D341Med (cell line): Measurements from ENCODE around the gene IL1RAPL2.
"Not testable (repeated sequence)": the region's sequence is repeated elsewhere in the genome, so short reads cannot be mapped to it uniquely, and the experiment has no call there.

Source experiments
- DNase-seq: peaks from one replicate; pipeline ENCODE4 v3.0.0; 2012; ENCODE audit warnings: low spot score

Gene IL1RAPL2

GRCh38 chrX:105173071-105173470, 607.1 kb downstream of the IL1RAPL2 start:
- no peak for DNase-seq

GRCh38 chrX:105179644-105180043, 613.6 kb downstream of the IL1RAPL2 start:
- no peak for DNase-seq

GRCh38 chrX:105189093-105189492, 623.1 kb downstream of the IL1RAPL2 start:
- no peak for DNase-seq

GRCh38 chrX:105190252-105190853, 624.4 kb downstream of the IL1RAPL2 start:
- DNase-seq = peak; percentile 9

GRCh38 chrX:105191878-105192277, 625.9 kb downstream of the IL1RAPL2 start:
- peak; percentile 38 for DNase-seq

GRCh38 chrX:105209406-105209805, 643.4 kb downstream of the IL1RAPL2 start:
- DNase-seq = no peak

GRCh38 chrX:105210258-105210657, 644.3 kb downstream of the IL1RAPL2 start:
- no peak for DNase-seq

- DNase-seq = no peak
Observed at GRCh38 chrX:105211066-105211575, 645.1 kb downstream of the IL1RAPL2 start.

GRCh38 chrX:105219454-105220401, 653.7 kb downstream of the IL1RAPL2 start:
- DNase-seq = no peak

GRCh38 chrX:105220636-105221035, 654.6 kb downstream of the IL1RAPL2 start, which contains the start of gene TEX13A:
TSS of gene TEX13A (minus strand) at chrX:105220694. CDS start at chrX:105220397, 297 bp downstream.
- no peak for DNase-seq

- no peak for DNase-seq
Observed at GRCh38 chrX:105221374-105221773, 655.4 kb downstream of the IL1RAPL2 start.

GRCh38 chrX:105226499-105226898, 660.5 kb downstream of the IL1RAPL2 start:
- DNase-seq = no peak

GRCh38 chrX:105228602-105229001, 662.6 kb downstream of the IL1RAPL2 start:
- DNase-seq = no peak

GRCh38 chrX:105229146-105229545, 663.1 kb downstream of the IL1RAPL2 start:
- no peak for DNase-seq

GRCh38 chrX:105237407-105237806, 671.4 kb downstream of the IL1RAPL2 start:
- DNase-seq = not testable (repeated sequence)

GRCh38 chrX:105241056-105241455, 675.1 kb downstream of the IL1RAPL2 start:
- no peak for DNase-seq

GRCh38 chrX:105260291-105261043, 694.5 kb downstream of the IL1RAPL2 start:
- no peak for DNase-seq

- no peak for DNase-seq
Observed at GRCh38 chrX:105263171-105263570, 697.2 kb downstream of the IL1RAPL2 start.

GRCh38 chrX:105263801-105264200, 697.8 kb downstream of the IL1RAPL2 start:
- no peak for DNase-seq

- DNase-seq = no peak
Observed at GRCh38 chrX:105265093-105265492, 699.1 kb downstream of the IL1RAPL2 start.

- no peak for DNase-seq
Observed at GRCh38 chrX:105266456-105266855, 700.5 kb downstream of the IL1RAPL2 start.

- DNase-seq = no peak
Observed at GRCh38 chrX:105267167-105267566, 701.2 kb downstream of the IL1RAPL2 start.
